Measurements from ENCODE around the gene TMEM63B. TPM values are rescaled to one million over a fixed set of nuclear protein-coding genes. Genes with fewer than 3 reads are reported as not detected.

The TMEM63B gene
- total and polyA plus RNA-seq, 9 of the 15 experiments (the other 6 are each of a cell fraction or from before 2014, with no cell fraction given), result 0.14 to 39.4 (median 14.4) TPM

DNA sequence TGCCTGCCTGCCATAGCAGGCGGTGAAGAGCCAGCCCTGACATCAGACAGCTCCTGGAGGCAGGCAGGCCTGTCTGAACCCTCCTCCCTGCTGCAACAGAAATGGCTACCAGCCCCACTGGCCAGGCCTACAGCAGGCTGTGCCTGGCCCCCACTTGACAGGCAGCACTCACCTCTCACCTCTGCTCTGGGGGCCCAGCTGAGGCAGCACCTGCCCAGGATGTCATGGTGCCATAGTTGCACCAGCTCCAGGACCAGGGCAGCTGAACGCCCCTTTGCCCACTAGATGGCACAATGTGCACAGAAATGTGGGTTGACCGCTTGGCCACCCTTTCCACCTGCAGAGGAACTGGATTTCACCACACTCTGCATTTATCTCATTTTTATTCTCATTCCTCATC, 30.7 kb upstream of the TMEM63B start:
- Histone ChIP-seq H3K27me3 (ENCODE audit: control insufficient read depth in 2 of 2, insufficient read depth in 2 of 2, low read length in 2 of 2) (no peaks in the 10 kb centered on the region), H2AFZ (ENCODE audit: low read depth, low read length) (no peak overlapping the region), H3K9me3 (replicated peaks; ENCODE audit: control insufficient read depth, insufficient read depth, low read depth, low read length) (no peaks in the 10 kb centered on the region), H3K4me1 (replicated peaks in 1 of 2; ENCODE audit: control insufficient read depth in 2 of 2, insufficient read depth in 2 of 2, low read length in 2 of 2) (peaks cover 0 to 4% of the 10 kb centered on the region in 2 experiments; a peak in 3 of 5 replicates), H3K36me3 (ENCODE audit: control insufficient read depth, insufficient read depth, low read length) (peaks cover 58% of the 10 kb centered on the region), H3K79me2 (ENCODE audit: control insufficient read depth, insufficient read depth, low read length) (no peaks in the 10 kb centered on the region), H3K27ac (ENCODE audit: extremely low read depth, low read depth, low read length) (no peak overlapping the region), H3K4me3 (no peak overlapping the region), H3K9ac (ENCODE audit: insufficient read depth in 1 of 2, low read depth in 2 of 2, low read length in 2 of 2) (no peak overlapping the region), H3K4me2 (ENCODE audit: insufficient read depth, low read length) (no peak overlapping the region), H3K9me1 (ENCODE audit: control insufficient read depth, insufficient read depth, low read length) (no peaks in the 10 kb centered on the region), H4K20me1 (replicated peaks; ENCODE audit: control insufficient read depth, insufficient read depth, low read length) (peaks cover 14% of the 10 kb centered on the region)
- FAIRE-seq (peak; percentile 75), ATAC-seq (peak; percentile 84), DNase-seq (ENCODE audit: extremely low read depth in 1 of 4, low spot score in 3 of 4) (peak; percentile 56 to 73 (median 64))
- WGBS (ENCODE audit: insufficient coverage, low coverage, missing lambda C conversion rate), result 60% methylated on average over 3 of the region's 3 CpGs
- CTCF ChIA-PET (ENCODE audit: low intra/inter-chr PET ratio), result interaction anchor here (0.5 to 2.2 kb wide), 7 partner anchors 55 to 332 kb away, joined by 3 to 15 read pairs (median 4); partner anchors contain the start of gene NFKBIE
- POLR2A ChIA-PET, result interaction anchor here (0.6 to 2.4 kb wide), 6 partner anchors 13 to 900 kb away, joined by 3 to 14 read pairs (median 4); partner anchors contain the start of gene HSP90AB1
- no TSS peak for BruUV-seq (replicated peaks)
- in situ Hi-C loops (cut with MboI), result no loop called here
- intact Hi-C loops (cut with micrococcal nuclease), result loop anchor here (1.0 to 10.0 kb wide), 4 partner anchors 56 to 238 kb away; partner anchors contain the start of gene NFKBIE
- no peak for TF ChIP-seq CCAR2 (IDR thresholded peaks at IDR 0.05; ENCODE audit: low read depth, low read length)
- TF ChIP-seq RAD21 (CRISPR knock-in tag; conservative IDR thresholded peaks at IDR 0.05 in 1 of 2, IDR thresholded peaks at IDR 0.05 in 1 of 2), result peak; percentile 64 to 75
- peak; percentile 42; the same call in 1 of the 2 replicates for TF ChIP-seq THAP12 (CRISPR knock-in tag; IDR thresholded peaks at IDR 0.05)
- 0 out of 2 replicates have a peak, but pooled peaks have one; percentile 9 for TF ChIP-seq MAFK (IDR thresholded peaks at IDR 0.05; ENCODE audit: low read length)
- no peak for TF ChIP-seq ZNF224 (CRISPR knock-in tag; IDR thresholded peaks at IDR 0.05)
- TF ChIP-seq ZBTB33 (CRISPR knock-in tag; IDR thresholded peaks at IDR 0.05), result peak; percentile 71
- TF ChIP-seq, protein P1, sequence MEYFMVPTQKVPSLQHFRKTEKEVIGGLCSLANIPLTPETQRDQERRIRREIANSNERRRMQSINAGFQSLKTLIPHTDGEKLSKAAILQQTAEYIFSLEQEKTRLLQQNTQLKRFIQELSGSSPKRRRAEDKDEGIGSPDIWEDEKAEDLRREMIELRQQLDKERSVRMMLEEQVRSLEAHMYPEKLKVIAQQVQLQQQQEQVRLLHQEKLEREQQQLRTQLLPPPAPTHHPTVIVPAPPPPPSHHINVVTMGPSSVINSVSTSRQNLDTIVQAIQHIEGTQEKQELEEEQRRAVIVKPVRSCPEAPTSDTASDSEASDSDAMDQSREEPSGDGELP (CRISPR knock-in tag; IDR thresholded peaks at IDR 0.05; ENCODE audit: borderline replicate concordance), result peak; percentile 42; the same call in 1 of the 2 replicates
- TF ChIP-seq, protein P2, sequence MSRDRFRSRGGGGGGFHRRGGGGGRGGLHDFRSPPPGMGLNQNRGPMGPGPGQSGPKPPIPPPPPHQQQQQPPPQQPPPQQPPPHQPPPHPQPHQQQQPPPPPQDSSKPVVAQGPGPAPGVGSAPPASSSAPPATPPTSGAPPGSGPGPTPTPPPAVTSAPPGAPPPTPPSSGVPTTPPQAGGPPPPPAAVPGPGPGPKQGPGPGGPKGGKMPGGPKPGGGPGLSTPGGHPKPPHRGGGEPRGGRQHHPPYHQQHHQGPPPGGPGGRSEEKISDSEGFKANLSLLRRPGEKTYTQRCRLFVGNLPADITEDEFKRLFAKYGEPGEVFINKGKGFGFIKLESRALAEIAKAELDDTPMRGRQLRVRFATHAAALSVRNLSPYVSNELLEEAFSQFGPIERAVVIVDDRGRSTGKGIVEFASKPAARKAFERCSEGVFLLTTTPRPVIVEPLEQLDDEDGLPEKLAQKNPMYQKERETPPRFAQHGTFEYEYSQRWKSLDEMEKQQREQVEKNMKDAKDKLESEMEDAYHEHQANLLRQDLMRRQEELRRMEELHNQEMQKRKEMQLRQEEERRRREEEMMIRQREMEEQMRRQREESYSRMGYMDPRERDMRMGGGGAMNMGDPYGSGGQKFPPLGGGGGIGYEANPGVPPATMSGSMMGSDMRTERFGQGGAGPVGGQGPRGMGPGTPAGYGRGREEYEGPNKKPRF (IDR thresholded peaks at IDR 0.05; ENCODE audit: low read depth, low read length), result no peak
- peak; percentile 36; the same call in 1 of the 2 replicates for TF ChIP-seq ARID2 (IDR thresholded peaks at IDR 0.05)
- TF ChIP-seq STAG1 (CRISPR knock-in tag; IDR thresholded peaks at IDR 0.05; ENCODE audit: borderline replicate concordance), result peak; percentile 79; the same call in 1 of the 2 replicates
- TF ChIP-seq GTF2F1 (IDR thresholded peaks at IDR 0.05; ENCODE audit: low read depth, low read length), result no peak
- TF ChIP-seq DEAF1 (CRISPR knock-in tag; IDR thresholded peaks at IDR 0.05), result peak; percentile 48
